Activated gamma-delta T cell treated with Interleukin-2 at 50 U/mL for 16 hours (primary cell): ENCODE results near the gene FKBP1A.
"Not testable (repeated sequence)": the region's sequence is repeated elsewhere in the genome, so short reads cannot be mapped to it uniquely, and the experiment has no call there.

Experiments
- DNase-seq: peaks from one replicate; pipeline ENCODE4 v3.0.0-alpha.2; 2020

Gene FKBP1A

GRCh38 chr20:1362484-1362883 lies 30.4 kb downstream of the FKBP1A start:
- no peak for DNase-seq

DNA sequence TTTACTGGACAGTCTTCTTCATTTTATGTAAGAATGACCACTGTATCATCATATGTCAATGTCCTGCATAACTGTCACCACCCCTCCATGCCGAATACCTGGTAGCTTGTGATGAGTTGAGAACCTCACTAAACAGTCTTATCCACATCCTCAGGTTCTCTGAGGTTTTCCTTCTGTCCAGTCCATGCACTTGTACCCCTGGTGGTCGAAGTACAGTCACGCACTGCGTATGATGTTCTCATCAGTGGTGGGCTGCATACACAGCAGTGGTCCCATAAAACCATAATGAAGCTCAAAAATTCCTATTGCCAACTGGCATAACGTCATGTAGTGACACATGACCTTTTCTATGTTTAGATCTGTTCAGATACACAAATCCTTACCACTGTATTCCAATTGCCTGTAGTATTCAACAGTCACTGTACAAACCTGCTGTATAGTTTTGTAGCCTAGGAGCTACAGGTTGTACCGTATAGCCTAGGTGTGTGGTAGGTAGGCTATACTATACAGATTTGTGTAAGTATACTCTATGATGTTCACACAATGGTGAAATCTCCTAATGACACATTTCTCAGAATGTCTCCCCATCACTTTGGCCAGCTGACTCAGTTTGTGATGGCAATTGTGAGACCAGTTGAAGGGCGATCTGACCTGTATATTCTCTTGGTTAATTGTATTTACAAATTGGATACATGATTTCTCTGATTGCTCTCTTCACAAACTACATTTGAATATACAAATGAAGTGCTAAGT lies 32.6 kb downstream of the FKBP1A start:
- no peak for DNase-seq

DNA sequence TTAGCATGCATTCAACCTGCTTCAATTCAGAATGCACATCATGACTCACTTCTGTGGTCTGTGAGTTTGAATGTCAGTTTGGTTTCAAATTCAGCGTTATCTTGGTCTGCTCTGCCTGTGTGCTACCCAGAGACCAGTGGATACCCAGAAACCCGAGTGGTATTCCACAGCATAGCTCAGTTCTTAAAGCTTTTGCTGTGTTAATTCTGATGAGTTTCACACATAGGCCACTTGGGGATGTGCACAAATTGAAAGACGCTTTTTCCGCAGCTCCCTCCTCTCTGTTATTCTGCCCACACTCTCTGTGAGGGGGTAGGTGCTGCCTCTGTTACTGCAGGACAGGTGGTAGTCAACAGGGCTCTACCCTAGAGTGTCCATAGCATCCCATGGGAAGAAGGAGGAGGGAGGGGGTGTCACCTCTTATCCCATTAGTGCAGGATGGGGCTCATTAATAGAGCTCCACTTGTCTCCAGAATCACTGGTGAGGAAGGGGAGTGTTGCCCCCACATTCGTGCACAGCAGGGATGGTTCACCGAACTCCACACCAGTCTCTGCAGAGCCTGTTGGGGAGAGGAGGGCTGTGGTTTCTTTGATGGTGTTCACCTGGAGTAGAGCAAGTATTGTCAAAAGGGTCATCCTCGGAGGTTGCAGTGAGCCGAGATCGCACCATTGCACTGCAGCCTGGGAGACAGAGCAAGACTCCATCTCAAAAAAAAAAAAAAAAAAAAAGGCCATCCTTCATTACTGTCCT lies 34.8 kb downstream of the FKBP1A start:
- no peak for DNase-seq

DNA sequence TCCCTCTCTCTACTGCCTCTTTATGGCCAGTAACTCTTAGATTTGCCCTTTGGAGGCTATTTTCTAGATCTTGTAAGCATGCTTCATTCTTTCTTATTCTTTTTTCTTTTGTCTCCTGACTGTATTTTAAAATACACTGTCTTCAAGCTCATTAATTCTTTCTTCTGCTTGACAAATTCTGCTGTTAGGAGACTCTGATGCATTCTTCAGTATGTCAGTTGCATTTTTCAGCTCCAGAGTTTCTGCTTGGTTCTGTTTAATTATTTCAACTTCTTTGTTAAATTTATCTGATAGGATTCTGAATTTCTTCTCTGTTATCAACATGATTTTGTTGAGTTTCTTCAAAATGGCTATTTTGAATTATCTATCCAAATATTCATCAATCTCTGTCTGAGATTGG lies 38.9 kb downstream of the FKBP1A start:
- no peak for DNase-seq

- no peak for DNase-seq
These were observed 46.4 kb downstream of the FKBP1A start for GRCh38 chr20:1346315-1346969.

- DNase-seq = no peak
These were observed 47.1 kb downstream of the FKBP1A start for GRCh38 chr20:1345756-1346093.

- DNase-seq = no peak
These were observed 47.7 kb downstream of the FKBP1A start for GRCh38 chr20:1345030-1345755.

DNA sequence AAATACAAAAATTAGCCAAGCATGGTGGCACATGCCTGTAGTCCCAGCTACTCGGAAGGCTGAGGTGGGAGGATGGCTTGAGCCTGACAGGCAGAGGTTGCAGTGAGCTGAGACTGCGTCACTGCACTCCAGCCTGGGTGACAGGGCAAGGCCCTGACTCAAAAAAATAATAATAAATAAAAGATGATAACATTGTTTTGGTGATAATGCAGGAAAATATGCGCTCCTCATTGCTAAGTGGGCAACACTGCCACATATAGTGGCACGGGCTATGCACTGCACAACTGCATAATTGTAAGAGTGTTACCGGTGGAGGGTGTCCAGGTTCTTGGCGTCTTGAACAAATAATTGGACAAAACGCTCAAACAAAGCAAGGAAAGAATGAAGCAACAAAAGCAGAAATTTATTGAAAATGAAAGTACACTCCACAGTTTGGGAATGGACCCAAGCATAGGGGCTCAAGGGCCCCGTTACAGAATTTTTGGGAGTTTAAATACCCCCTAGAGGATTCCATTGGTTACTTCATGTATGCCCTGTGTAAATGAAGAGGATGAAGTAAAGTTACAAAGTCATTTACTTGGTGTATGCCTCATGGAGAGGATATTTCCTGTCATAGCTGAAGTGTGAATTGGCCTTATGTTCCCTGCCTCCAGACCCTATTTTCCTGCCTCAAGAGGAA lies 49.3 kb downstream of the FKBP1A start:
- not testable (repeated sequence) for DNase-seq

DNA sequence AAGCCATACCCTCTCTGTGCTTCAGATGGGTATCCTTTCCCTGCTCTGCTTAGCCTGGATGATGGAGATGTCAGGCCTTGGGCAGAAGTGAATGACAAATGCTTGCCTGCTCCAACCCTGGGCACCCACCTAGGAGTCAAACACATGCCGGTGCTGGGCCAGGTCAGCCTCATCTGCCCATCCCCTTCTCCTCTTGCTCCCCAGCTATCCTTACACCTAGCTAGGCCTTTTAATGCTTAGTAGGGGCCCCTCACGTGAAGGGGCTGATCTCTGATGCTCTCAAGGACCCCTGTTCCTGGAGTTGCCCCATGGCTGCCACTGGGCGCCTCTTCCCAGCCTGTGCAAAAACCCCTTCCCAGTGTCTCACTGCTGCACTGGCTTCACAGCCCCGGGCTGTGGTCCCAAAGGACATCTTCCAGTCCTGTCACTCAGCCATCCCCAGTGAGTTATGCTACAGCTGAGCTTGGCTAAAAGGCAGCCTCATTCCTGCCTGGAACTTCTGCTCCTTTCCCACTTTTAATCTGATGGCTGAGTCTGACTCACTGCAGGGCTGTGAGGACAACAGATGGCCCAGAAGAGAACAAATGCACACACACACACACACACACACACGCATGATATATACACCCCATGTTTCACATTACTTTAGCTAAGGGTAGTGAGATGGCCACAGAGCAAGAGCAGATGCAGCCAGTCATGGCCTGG lies 51.1 kb downstream of the FKBP1A start:
- DNase-seq = no peak

GRCh38 chr20:1338801-1339200 lies 54.1 kb downstream of the FKBP1A start:
- DNase-seq = no peak

DNA sequence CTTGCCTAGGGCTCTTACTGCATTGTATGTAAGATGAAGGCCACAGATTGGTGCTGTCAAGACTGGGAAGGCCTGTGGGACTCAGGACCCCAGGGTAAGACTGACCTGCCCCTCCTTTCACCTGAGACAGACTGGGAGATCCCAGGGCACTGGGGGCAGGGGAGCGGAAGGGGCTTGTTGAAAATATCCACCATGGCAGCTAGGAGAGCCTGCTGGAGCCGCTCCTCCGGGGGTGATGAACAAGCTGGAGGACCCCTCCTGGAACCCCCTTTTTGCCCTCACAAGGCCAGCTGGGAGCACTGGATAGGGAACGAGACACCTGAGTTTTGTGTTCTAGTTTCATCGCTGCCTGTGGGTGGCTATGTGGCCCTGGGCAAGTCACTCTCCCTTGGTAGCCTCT lies 54.8 kb downstream of the FKBP1A start:
- DNase-seq = no peak

- DNase-seq = no peak
These were observed 55.4 kb downstream of the FKBP1A start for GRCh38 chr20:1337441-1337840.

DNA sequence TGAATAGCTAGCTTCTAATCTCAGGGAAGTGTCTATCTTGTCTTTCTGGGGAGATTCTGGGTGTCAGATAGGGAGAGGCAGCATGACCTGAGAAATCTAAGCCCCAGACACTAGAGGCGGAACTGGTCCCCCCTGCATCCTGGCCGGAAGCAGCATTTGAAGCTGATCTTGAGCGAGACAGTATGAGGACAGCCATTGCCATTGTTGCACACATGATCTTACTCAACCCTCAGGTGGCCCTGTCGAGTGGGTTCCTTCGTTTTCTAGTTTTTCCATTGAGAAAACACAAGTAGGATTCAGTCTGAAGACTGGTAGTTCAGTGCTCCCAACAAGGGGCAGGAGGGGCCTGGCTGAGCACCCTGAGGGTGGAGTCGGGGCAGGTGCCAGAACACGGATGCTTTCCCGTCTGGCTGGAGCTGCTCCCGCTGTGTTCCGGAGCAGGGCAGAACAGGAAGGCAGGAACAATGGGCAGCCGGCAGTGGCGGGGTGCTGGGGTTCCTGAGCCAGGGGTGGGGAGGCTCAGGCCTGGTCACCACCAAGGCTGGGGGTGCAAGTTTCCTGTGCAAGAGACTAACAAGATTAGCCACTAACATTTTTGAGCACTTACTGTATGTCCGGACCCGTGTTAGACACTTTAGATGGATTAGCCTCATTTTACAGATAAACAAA lies 56.0 kb downstream of the FKBP1A start:
- no peak for DNase-seq

- no peak for DNase-seq
These were observed 56.7 kb downstream of the FKBP1A start for GRCh38 chr20:1335961-1336698.

DNA sequence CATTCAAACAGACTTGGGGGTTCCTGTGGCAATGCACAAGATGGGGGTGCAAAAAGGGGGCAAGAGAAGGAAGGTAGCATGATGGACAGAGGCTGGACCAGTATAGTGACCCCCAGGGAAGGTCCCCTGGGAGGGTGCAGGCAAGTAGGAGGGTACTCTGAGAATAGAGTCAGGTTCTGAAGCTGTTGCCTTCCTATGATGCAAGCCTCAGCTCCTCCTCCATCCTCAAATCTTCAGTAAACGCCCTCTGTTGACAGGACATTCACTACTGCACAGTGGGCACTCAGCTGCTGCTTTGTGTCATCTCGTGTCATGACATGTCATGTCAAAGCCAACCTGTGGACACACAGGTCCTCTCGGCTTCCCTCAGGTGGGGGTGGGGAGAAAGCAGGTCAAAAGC lies 58.1 kb downstream of the FKBP1A start:
- DNase-seq = no peak

GRCh38 chr20:1334370-1334731 lies 58.5 kb downstream of the FKBP1A start:
- DNase-seq = no peak

DNA sequence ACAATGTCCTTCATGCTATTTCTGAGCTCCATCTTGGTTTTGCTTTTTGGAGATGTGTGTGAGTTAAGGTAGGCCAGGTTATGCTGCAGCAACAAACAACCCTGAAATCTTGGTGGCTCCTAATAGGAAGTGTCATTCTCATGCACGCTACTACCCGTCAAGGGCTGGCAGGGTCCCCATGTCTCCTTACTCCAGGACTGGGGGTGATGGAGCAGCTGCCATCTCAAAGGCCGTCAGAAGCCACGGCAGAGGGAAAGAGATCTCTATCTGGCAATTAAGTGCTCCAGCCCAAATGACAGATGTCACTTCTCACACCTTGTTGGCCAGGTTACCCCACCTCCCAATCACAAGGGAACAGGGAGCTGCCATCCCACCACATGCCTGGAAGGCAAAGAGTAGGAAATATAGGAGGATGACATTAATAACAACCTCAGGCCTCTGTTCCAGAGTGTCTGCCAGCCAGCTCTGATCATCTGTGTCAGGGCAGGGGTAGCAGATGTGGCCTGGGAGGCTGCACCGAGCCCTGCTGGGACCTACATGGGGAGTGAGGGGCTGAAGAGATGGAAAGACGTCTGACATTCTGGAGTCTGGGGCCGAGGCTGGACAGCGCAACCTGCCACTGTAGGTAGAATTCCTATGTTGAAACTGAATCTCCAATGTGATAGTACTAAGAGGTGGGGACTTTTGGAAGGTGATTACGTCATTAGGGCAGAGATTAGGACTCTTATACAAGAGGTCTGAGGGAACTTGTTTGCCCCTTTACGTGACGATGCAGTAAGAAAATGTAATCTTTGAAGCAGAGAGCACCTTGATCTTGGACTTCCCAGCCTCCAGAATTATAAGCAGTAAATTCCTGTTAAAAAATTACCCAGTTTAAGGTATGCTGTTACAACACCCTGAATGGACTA lies 59.1 kb downstream of the FKBP1A start:
- DNase-seq = no peak

- no peak for DNase-seq
These were observed 60.0 kb downstream of the FKBP1A start for GRCh38 chr20:1332749-1333300.

DNA sequence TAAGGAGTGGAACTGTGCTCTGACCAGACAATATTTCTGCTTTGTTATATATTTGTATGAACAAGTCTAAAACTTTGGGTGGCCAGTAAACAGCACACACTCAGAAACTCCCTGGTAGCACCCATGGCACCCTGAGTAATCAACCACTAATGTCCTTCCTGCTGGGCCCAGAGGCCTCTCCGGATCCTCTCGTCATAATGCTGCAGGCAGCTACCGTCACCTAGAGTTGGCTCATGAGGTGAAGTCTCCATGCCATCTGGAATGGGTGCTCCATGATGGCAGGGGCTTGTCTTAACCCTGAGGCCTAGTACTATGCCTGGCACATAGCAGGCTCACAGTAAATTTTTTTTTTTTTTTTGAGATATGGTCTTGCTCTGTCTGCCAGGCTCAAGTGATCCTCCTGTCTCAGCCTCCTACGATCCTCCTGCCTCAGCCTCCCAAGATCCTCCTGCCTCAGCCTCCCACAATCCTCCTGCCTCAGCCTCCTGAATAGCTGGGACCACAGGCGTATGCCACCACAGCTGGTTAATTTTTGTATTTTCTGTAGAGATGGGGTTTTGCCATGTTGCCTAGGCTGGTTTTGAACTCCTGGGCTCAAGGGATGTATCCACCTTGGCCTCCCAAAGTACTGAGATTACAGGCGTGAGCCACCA lies 60.9 kb downstream of the FKBP1A start:
- no peak for DNase-seq
